Stimulated activated CD4-positive, alpha-beta T cell treated with anti-CD3 and anti-CD28 coated beads, Interleukin-15, amount 100 ng/mL, for 24 hours (primary cell): Measurements from ENCODE around the gene MACROD2.

Experiments used
- DNase-seq: peaks from one replicate; pipeline ENCODE4 v3.0.0-alpha.2; 2020

Gene MACROD2

DNA sequence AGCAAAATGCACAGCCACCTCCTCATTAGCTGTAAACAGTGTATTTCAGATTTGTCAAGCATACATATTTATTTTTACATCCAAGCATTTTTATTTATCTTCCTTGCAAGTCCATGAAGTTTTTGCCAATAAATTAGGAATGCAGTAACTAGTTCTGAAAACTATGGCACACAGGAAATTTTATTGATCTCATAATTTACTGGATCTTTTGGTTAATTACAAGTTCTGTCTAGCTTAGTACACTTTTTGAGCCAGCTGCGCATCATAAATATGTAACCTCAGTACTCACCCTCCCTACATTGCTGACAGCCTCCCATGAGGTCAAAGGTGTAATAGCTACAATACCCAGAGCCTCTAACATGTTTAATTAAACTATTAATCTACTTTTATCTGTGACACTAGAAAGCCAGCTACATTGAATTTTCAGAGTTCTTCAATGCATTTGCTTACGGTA lies 1679.8 kb downstream of the MACROD2 start:
- no peak for DNase-seq

DNA sequence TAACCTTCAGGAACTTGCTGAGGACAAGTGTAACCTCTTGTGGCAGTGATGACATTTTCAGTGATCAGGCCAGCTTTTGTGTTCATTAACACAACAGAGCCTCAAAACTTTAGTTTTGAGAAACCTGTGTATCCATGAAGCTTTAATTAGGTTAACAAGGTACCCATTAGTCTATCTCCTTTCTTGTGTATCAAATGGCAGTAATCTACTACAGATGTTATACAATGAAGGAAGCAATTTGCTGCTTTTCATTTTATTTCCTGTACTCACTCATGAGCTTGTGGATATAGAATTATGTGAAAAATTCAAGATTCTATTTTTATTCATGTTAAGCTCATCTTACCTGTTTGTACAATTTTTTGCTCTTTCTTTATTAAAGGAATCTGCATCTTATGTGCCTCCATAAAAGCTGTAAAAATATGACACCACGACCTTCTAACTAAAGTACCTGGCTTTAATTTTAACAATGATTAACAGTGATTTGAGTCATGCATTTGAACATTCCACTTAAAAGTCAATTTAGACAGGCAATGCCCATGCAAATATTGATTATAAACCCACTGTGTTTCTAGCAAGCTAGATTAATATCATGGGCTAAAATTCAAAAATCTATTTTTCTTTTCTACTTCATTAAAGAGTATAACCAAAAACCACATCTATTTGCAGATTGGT lies 1680.6 kb downstream of the MACROD2 start:
- DNase-seq, result no peak

- no peak for DNase-seq
Observed at GRCh38 chr20:15676815-15677214, 1681.5 kb downstream of the MACROD2 start.

- no peak for DNase-seq
Observed at GRCh38 chr20:15682690-15683089, 1687.4 kb downstream of the MACROD2 start.

DNA sequence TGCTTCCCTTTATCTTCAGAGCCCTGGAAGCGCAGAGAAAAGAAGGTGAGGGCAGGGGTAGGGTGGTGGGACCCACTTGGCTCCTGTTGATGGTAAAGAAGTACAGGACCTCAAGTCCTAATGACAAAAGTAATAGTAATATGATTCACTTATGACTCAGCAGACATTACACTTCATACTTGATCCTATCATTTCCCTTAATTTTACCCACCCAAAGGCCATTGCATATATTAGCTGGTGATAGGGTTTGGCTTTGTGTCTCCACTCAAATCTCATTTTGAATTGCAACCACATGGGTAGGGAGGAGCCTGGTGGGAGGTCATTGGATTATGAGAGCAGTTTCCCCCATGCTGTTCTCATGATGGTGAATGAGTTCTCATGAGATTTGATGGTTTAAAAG lies 1697.3 kb downstream of the MACROD2 start:
- DNase-seq, result no peak

- no peak for DNase-seq
Observed at GRCh38 chr20:15699431-15700146, 1704.3 kb downstream of the MACROD2 start.

DNA sequence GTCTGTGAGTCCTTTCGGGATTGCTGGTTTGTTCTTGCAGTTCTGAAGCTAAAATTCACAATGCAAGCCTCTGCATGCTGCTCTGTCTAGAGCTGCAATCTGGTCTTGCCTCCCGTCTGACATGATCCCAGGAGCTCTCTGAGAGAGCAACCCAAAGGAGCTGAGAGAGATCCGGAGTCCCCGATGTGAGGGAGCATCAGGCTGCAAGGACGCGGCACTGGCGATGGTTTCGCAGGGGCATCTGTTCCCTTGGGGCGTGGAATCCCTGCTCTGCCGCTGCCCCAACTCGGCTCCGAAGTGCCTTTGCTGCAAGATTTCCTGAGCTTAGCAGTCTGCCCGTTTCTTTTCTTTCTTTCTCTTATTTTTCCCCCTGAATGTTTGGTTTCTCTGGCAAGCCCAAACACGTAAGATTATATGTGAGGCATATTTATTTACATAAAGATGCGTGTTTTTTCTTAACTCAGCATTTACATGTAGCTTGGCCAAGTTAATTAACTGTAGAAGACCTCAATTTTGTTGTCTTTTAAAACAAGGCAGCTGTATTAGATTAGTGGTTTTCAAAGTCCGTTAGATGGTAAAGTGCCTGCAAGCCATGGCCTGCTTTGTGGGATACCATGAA lies 1704.9 kb downstream of the MACROD2 start:
- DNase-seq, result no peak

DNA sequence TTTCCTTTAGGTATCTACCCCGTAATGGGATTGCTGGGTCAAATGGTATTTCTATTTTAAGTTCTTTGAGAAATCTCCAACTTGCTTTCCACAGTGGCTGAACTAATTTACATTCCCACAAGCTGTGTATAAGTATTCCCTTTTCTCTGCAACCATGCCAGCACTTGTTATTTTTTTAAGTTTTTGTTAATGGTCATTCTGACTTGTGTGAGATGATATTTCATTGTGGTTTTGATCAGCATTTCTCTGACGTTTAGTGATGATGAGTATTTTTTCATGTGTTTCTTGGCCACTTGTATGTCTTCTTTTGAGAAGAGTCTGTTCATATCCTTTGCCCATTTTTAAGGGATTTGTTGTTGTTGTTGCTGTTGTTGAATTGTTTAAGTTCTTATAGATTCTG lies 1706.8 kb downstream of the MACROD2 start:
- no peak for DNase-seq

DNA sequence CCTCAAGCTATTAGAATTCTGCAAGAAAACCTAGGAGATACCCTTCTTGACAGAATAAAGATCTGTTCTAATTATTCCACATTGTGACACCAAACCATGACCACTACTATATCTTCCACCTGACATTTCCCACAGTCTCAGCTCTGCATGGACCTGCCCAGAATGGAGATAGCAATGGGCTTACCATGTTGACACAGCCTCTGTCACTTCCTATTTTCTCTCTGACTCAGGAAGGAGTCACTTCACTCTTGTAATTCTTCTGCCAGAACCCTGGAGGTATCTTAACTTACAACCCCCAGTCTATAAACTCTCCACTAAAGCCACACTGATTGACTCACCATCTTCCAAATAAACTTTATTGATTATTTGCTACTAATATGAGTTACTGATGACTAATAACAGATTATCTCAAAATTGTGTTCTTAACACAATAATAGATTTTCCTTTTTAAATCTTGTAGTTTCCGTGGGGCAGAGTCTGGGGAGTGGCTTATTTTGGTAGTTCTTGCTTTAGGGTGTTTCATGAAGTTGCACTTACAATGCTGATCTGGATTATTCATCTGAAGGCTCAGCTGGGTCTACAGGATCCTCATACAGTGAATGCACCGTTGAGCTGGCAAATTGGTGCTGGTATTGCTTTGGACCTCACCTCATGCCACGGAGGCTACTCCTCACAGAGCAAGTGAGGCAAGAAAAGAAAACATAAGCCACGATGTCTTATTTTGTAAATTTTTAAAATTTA lies 1708.0 kb downstream of the MACROD2 start:
- DNase-seq, result no peak

- DNase-seq, result no peak
Observed at GRCh38 chr20:15705975-15706374, 1710.7 kb downstream of the MACROD2 start.

DNA sequence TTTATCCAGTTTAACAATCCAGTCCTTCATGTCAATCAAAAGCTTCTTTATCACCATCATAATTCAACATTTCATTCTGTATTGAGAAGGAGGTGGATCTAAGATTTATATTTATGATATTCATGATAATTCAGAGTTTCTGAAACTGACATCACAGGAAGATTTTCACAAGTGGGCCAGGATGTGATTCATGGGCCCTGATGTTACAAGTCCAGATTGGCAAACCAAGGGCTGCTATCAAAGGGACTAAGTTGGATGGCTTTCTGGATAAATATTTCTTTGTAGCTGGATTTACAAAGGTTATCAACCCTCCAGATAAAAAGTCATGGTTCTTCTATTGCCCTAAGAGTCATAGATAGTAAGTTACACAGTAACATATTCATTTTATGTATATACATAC lies 1711.4 kb downstream of the MACROD2 start:
- DNase-seq, result no peak

DNA sequence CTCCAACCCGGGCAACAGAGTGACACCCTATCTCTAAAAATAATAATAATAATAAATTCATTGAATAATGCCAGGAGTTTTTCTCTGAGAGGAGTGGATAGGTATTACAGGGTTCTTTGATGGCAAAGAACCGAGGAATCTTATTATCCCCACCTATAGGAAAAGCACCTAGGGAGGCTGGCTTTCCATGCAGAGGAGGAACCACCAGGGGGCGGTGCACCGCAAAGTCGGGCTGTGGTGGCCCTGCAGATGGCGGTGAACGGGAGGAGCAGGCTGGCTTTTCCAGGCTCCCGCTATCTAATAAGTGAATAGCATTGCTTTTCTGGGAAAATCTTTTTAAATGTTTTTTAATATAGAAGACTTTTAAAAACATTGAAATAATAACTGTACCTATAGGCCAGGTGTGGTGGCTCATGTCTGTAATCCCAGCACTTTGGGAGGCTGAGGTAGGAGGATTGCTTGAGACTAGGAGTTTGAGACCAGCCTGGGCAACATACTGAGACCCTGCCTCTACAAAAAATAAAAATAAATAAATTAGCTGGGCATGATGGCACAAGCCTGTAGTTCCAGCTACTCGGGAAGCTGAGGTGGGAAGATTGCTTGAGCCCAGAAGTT lies 1713.8 kb downstream of the MACROD2 start:
- DNase-seq, result peak; percentile 60

DNA sequence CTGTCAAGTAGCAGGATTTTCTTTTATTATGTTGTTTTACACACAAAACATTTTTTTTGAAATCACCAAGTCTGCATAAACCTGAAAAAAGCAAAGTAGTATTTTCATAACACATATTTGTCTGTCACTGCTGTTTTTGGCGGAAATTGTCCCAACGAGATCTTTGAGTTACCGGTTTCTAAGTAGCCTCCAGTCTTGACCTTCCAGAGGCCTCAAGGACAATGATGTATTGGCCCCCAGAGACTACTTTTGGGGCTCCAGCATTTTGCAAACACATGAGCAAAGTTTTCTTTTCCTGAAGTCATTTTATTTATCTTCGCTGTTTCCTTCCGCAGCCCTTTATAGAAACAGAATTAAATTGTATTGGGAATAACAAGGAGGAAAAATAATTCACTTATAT lies 1715.3 kb downstream of the MACROD2 start:
- no peak for DNase-seq

GRCh38 chr20:15711177-15711576 lies 1715.9 kb downstream of the MACROD2 start:
- DNase-seq, result no peak

DNA sequence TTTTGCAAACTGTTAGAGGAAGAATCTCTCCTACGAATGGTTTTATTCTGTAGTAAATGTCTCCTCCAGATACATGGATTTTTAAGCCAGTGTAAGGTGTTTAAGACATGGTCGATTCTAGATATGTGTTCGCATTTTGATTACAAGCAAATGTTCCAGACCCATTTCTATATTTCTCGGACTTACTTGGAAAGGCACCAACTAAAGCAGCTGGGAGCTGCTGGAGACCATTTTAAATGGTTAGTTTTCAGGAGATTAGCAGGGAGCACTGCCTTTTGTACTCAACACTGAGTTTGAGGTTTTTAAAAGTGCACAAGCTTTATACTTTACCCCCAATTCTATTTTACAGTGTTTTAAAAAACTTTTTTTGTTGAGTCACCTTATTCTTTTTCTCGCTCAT lies 1720.9 kb downstream of the MACROD2 start:
- DNase-seq, result no peak

DNA sequence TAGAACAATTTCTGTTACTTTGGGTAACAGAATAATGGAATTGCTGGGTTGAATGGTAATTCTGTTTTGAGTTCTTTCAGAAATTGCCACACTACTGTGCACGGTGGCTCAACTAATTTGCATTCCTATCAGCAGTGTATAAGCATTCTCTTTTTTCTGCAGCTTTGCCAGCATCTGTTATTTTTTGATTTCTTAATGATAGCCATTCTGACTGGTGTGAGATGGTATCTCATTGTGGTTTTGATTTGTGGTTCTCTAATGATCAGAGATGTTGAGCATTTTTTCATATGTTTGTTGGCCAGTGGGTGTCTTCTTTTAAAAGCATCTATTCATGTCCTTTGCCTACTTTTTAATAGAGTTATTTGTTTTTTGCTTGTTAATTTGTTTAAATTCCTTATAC lies 1731.1 kb downstream of the MACROD2 start:
- no peak for DNase-seq

DNA sequence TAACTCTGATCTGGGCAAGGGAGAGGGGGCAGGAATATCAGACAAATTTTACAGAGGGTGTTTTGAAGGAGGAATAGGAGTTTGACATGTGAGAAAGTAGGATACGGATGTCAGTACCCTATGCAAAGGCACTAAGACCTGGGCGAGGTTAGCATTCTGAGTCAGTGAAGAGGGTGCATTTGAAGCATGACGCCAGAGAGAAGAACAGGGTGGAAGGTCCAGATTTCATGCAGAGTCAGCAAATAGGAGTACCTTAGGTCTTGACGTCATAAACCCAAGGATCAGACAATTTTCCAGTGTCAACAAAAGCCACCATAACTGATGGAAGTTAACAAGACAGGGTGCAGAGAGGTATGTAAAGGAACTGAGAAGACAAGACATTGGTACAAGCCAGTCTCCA lies 1738.7 kb downstream of the MACROD2 start:
- DNase-seq, result no peak

DNA sequence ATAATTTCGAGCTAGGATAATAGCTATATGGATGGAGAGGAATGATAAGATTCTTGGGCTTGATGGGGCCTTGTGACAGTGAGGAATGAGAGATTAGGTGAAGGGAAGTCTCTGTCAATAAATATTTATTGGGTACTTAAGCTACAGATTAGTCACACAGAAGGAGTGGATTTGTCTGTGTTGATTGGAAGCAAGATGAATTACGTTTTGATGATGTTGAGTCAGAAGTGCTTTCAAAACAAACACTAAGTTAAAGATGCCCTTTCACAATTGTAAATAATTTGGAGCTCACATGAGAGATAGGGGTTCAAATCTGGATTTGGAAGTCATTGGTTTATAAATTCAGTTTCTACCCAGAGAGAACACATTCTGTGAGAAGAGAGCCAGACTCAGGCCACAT lies 1743.7 kb downstream of the MACROD2 start:
- DNase-seq, result no peak

- no peak for DNase-seq
Observed at GRCh38 chr20:15740046-15740775, 1744.9 kb downstream of the MACROD2 start.

DNA sequence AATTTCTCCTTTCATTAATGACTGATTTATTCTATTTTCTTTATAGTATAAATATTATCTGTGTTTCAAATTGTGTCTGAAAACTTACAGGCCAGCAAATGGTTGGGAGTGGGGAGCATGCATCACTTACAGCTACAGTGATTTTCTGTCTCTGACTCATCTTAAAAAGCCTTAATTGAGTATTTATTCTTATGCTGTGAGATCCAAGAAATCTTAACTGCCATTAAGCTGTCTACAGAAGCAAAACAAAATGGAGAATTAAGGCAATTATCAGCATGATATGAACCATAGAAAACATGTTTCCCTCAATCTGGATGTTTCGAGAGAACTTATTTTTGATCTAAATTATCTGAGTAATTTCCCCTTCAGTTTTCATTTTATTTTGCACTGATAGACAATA lies 1746.8 kb downstream of the MACROD2 start:
- no peak for DNase-seq

DNA sequence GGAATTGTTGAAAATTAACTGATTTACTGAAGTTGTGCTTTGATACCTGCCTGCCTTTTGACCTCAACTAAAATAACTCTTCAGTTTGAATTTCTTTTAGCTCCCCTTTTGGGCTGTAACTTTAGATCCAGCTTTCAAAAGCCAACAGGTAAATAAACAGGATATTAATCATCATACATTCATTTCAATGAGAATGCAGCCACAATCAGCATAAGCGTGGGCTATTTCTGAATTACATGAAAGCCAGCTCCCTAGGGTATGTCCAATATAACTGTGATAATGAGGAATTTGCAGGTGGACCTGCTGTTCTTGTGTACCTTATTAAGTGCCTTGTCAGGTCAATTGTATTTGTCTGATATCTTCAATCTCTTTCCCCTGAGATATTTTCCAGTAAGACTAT lies 1747.3 kb downstream of the MACROD2 start:
- no peak for DNase-seq

DNA sequence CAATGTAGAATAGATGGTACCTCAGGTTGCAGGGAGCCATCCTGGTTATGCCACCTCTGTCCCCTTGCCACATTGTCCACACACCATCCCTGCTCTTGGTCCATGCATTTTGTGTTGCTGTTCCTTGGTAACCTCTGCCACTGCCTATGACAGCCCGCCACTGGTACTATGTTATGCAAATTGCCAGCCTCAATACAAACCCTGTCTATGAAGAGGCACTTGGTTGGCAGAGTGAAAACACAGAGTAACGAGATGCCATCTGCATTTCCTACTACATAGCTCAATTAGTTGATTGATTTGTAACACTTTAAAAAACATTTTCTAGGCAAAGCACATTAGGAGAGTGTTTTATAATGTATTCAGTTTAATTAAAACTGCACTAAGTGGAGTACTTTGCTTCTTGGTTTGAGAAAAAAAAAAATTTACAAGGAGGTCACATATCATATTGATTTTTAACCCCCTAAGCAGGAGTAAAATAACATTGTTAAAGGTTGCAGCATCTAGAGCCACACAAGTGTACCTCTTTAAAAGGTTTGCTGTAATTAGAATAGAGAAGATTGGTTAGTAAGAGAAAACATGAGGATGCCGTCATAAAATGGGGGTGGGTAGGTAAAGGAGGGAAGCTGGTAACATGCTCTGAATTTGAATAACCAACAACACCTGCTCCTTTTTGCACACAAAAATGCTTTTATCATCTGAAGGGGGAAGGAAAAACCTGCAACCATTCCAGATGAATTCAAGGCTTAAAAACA lies 1760.9 kb downstream of the MACROD2 start:
- DNase-seq, result no peak
